ENCODE data around the gene CLIC6.

The CLIC6 gene

DNA sequence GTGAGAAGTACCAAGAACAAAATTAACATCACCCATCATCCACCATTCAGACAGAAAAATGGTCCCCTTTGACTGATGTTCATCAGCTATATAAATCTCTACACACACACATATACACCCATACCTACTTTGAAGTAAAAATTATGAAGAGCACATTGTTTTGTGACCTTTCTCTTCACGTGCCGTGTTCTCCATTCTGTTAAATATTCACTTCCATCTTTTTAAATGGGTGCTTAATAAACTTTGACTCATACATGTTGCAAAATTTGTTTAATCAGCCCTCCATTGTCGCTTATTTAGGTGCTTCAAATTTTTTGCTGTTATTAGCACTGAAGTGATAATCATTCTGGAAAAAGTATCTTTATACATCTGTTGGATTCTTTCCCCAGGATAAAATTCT, 80.1 kb downstream of the CLIC6 start:
- TF ChIP-seq EZH2phosphoT487 (IDR thresholded peaks at IDR 0.05; ENCODE audit: low read length) = no peak
- TF ChIP-seq, protein P1, sequence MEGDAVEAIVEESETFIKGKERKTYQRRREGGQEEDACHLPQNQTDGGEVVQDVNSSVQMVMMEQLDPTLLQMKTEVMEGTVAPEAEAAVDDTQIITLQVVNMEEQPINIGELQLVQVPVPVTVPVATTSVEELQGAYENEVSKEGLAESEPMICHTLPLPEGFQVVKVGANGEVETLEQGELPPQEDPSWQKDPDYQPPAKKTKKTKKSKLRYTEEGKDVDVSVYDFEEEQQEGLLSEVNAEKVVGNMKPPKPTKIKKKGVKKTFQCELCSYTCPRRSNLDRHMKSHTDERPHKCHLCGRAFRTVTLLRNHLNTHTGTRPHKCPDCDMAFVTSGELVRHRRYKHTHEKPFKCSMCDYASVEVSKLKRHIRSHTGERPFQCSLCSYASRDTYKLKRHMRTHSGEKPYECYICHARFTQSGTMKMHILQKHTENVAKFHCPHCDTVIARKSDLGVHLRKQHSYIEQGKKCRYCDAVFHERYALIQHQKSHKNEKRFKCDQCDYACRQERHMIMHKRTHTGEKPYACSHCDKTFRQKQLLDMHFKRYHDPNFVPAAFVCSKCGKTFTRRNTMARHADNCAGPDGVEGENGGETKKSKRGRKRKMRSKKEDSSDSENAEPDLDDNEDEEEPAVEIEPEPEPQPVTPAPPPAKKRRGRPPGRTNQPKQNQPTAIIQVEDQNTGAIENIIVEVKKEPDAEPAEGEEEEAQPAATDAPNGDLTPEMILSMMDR (IDR thresholded peaks at IDR 0.05; ENCODE audit: low read length) = no peak
- TF ChIP-seq EZH2 (optimal IDR thresholded peaks at IDR 0.05; ENCODE audit: low read depth, low read length) = no peak
- Histone ChIP-seq H3K4me3 (ENCODE audit: low read length) (no peak overlapping the region), H3K9ac (ENCODE audit: low read length) (no peak overlapping the region), H3K36me3 (replicated peaks; ENCODE audit: insufficient read depth, low read length) (no peaks in the 10 kb centered on the region), H3F3A (ENCODE audit: insufficient read depth, low read length) (no peaks in the 10 kb centered on the region), H3K9me2 (replicated peaks; ENCODE audit: insufficient read depth, low read length) (no peaks in the 10 kb centered on the region), H3K4me1 (ENCODE audit: low read length) (0 out of 2 replicates have a peak, but pooled peaks cover 3% of the 10 kb centered on the region), H3K27me3 (replicated peaks; ENCODE audit: insufficient read depth, low read length) (no peaks in the 10 kb centered on the region), H3K9me3 (replicated peaks; ENCODE audit: insufficient read depth, low read length) (no peaks in the 10 kb centered on the region), H3K4me2 (ENCODE audit: low read depth, low read length) (no peak overlapping the region), H3K79me2 (ENCODE audit: low read length) (no peaks in the 10 kb centered on the region), H4K20me1 (ENCODE audit: insufficient read depth, low read length) (no peaks in the 10 kb centered on the region), H2AFZ (ENCODE audit: low read length) (no peak overlapping the region), H3K27ac (ENCODE audit: low read length) (no peak overlapping the region)
- no peak for DNase-seq

GRCh38 chr21:34754690-34755647, 86.2 kb downstream of the CLIC6 start:
- H3K79me2 ChIP-seq (ENCODE audit: low read length) = no peaks in the 10 kb centered on the region
- TF ChIP-seq EZH2 (optimal IDR thresholded peaks at IDR 0.05; ENCODE audit: low read depth, low read length) (no peak), EZH2phosphoT487 (IDR thresholded peaks at IDR 0.05; ENCODE audit: low read length) (no peak)
- TF ChIP-seq, protein P1 (IDR thresholded peaks at IDR 0.05; ENCODE audit: low read length) = no peak

DNA sequence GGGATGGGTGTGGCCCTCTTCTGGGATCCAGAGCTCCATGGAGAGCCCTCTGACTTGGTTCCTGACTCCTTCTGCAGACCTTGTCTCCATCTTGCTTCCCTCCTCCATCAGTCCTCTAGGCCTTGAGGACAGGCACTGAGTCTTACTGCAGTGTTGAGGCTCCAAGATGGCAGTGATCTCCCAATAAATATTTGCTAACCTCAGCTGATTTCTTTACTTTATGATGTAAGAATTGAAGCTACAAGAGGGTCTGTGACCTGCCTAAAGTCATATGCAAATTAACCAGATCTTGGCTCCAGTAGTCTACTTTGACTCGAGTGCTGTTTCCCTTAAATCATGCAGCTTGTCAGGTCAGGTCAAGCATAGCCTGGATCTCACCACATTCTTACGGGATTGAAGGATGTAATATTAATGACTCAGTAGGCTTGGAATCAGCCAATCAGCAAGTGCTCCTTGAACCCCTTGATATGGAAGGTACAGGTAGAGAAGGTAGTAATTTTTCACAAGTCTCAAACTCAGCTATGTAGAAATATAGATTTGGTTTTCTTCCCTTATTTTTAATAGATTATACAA, 93.0 kb downstream of the CLIC6 start:
- Histone ChIP-seq H3K9ac (ENCODE audit: low read length) (no peak overlapping the region), H3K4me1 (ENCODE audit: low read length) (no peaks in the 10 kb centered on the region), H3K27ac (ENCODE audit: low read length) (no peak overlapping the region), H3K9me3 (replicated peaks; ENCODE audit: insufficient read depth, low read length) (no peaks in the 10 kb centered on the region), H4K20me1 (ENCODE audit: insufficient read depth, low read length) (no peaks in the 10 kb centered on the region), H3K36me3 (replicated peaks; ENCODE audit: insufficient read depth, low read length) (no peaks in the 10 kb centered on the region), H3K79me2 (ENCODE audit: low read length) (no peaks in the 10 kb centered on the region), H3K9me2 (replicated peaks; ENCODE audit: insufficient read depth, low read length) (no peaks in the 10 kb centered on the region), H3K4me3 (ENCODE audit: low read length) (no peak overlapping the region), H3K27me3 (replicated peaks; ENCODE audit: insufficient read depth, low read length) (no peaks in the 10 kb centered on the region), H2AFZ (ENCODE audit: low read length) (no peak overlapping the region), H3F3A (ENCODE audit: insufficient read depth, low read length) (no peaks in the 10 kb centered on the region), H3K4me2 (ENCODE audit: low read depth, low read length) (no peak overlapping the region)
- TF ChIP-seq EZH2 (optimal IDR thresholded peaks at IDR 0.05; ENCODE audit: low read depth, low read length) = no peak
- TF ChIP-seq EZH2phosphoT487 (IDR thresholded peaks at IDR 0.05; ENCODE audit: low read length) = no peak
- TF ChIP-seq, protein P1 (IDR thresholded peaks at IDR 0.05; ENCODE audit: low read length) = no peak
- DNase-seq = no peak

More at GRCh38 chr21:34754690-34755647, 86.2 kb downstream of the CLIC6 start:
- H3K9me3 ChIP-seq (replicated peaks; ENCODE audit: insufficient read depth, low read length) = no peaks in the 10 kb centered on the region
- no peak overlapping the region for H3K4me3 ChIP-seq (ENCODE audit: low read length)
- no peak overlapping the region for H3K4me2 ChIP-seq (ENCODE audit: low read depth, low read length)
- H3F3A ChIP-seq (ENCODE audit: insufficient read depth, low read length) = no peaks in the 10 kb centered on the region
- H3K9ac ChIP-seq (ENCODE audit: low read length) = no peak overlapping the region
- no peak for DNase-seq
- H3K36me3 ChIP-seq (replicated peaks; ENCODE audit: insufficient read depth, low read length) = no peaks in the 10 kb centered on the region
- no peaks in the 10 kb centered on the region for H3K9me2 ChIP-seq (replicated peaks; ENCODE audit: insufficient read depth, low read length)
- H4K20me1 ChIP-seq (ENCODE audit: insufficient read depth, low read length) = no peaks in the 10 kb centered on the region
- no peak overlapping the region for H2AFZ ChIP-seq (ENCODE audit: low read length)
- H3K4me1 ChIP-seq (ENCODE audit: low read length) = no peaks in the 10 kb centered on the region
- no peak overlapping the region for H3K27ac ChIP-seq (ENCODE audit: low read length)
- H3K27me3 ChIP-seq (replicated peaks; ENCODE audit: insufficient read depth, low read length) = no peaks in the 10 kb centered on the region
